ENCODE results near the gene SORCS2.

The SORCS2 gene

GRCh38 chr4:7624396-7624980 lies 432.1 kb downstream of the SORCS2 start:
- no peak for DNase-seq (ENCODE audit: low read depth in 1 of 2, low spot score in 1 of 2)

- DNase-seq (ENCODE audit: low read depth in 1 of 2, low spot score in 1 of 2), result no peak
Observed at GRCh38 chr4:7625071-7625470, 432.7 kb downstream of the SORCS2 start.

GRCh38 chr4:7626531-7626930 lies 434.2 kb downstream of the SORCS2 start:
- no peak for DNase-seq (ENCODE audit: low read depth in 1 of 2, low spot score in 1 of 2)

GRCh38 chr4:7627251-7628250 lies 435.2 kb downstream of the SORCS2 start:
- DNase-seq (ENCODE audit: low read depth in 1 of 2, low spot score in 1 of 2), result no peak

- DNase-seq (ENCODE audit: low read depth in 1 of 2, low spot score in 1 of 2), result no peak
Observed at GRCh38 chr4:7628432-7628831, 436.1 kb downstream of the SORCS2 start.

- no peak for DNase-seq (ENCODE audit: low read depth in 1 of 2, low spot score in 1 of 2)
Observed at GRCh38 chr4:7629501-7630254, 437.3 kb downstream of the SORCS2 start.

- no peak for DNase-seq (ENCODE audit: low read depth in 1 of 2, low spot score in 1 of 2)
Observed at GRCh38 chr4:7630568-7631287, 438.4 kb downstream of the SORCS2 start.

- DNase-seq (ENCODE audit: low read depth in 1 of 2, low spot score in 1 of 2), result no peak
Observed at GRCh38 chr4:7631288-7632014, 439.1 kb downstream of the SORCS2 start.

- DNase-seq (ENCODE audit: low read depth in 1 of 2, low spot score in 1 of 2), result no peak
Observed at GRCh38 chr4:7632341-7632740, 440.0 kb downstream of the SORCS2 start.

GRCh38 chr4:7632971-7633370 lies 440.6 kb downstream of the SORCS2 start:
- no peak for DNase-seq (ENCODE audit: low read depth in 1 of 2, low spot score in 1 of 2)

- no peak for DNase-seq (ENCODE audit: low read depth in 1 of 2, low spot score in 1 of 2)
Observed at GRCh38 chr4:7634661-7635251, 442.4 kb downstream of the SORCS2 start.

GRCh38 chr4:7635445-7636239 lies 443.3 kb downstream of the SORCS2 start:
- no peak for DNase-seq (ENCODE audit: low read depth in 1 of 2, low spot score in 1 of 2)

GRCh38 chr4:7636240-7636508 lies 443.8 kb downstream of the SORCS2 start:
- DNase-seq (ENCODE audit: low read depth in 1 of 2, low spot score in 1 of 2), result no peak

GRCh38 chr4:7637139-7637538 lies 444.8 kb downstream of the SORCS2 start:
- no peak for DNase-seq (ENCODE audit: low read depth in 1 of 2, low spot score in 1 of 2)

- no peak for DNase-seq (ENCODE audit: low read depth in 1 of 2, low spot score in 1 of 2)
Observed at GRCh38 chr4:7637971-7638370, 445.6 kb downstream of the SORCS2 start.

GRCh38 chr4:7638489-7638888 lies 446.2 kb downstream of the SORCS2 start:
- DNase-seq (ENCODE audit: low read depth in 1 of 2, low spot score in 1 of 2), result no peak

GRCh38 chr4:7638984-7639789 lies 446.8 kb downstream of the SORCS2 start:
- no peak for DNase-seq (ENCODE audit: low read depth in 1 of 2, low spot score in 1 of 2)

- DNase-seq (ENCODE audit: low read depth in 1 of 2, low spot score in 1 of 2), result no peak
Observed at GRCh38 chr4:7640136-7640535, 447.8 kb downstream of the SORCS2 start.

GRCh38 chr4:7641712-7642111 lies 449.4 kb downstream of the SORCS2 start:
- DNase-seq (ENCODE audit: low read depth in 1 of 2, low spot score in 1 of 2), result no peak
